HCT116 (cell line): ENCODE measurements around the gene PICALM.

Experiments used
- CTCF ChIP-seq, 3 experiments: fragments of 200-600 bp in 1 of 3; sonication (generic) in 1 of 3; IDR thresholded peaks in 2 of 3; conservative IDR thresholded peaks in 1 of 3; 2 replicates each; pipeline ENCODE4 v1.5.1; 2012 to 2017; ENCODE audit warnings: low read depth in 2 of 3, low read length in 2 of 3, antibody characterized with exemption in 1 of 3, borderline replicate concordance in 1 of 3, control low read depth in 1 of 3, mild to moderate bottlenecking in 1 of 3, mixed read lengths in 1 of 3, mixed run types in 1 of 3, moderate library complexity in 1 of 3; ENCODE audit not compliant: insufficient read depth in 1 of 3
- EZH2phosphoT487 ChIP-seq: fragments of 200-600 bp; IDR thresholded peaks from 2 replicates; pipeline ENCODE4 v1.6.1; 2018; ENCODE audit warnings: antibody characterized with exemption, borderline replicate concordance
- POLR2A ChIP-seq: IDR thresholded peaks from 2 replicates; pipeline ENCODE4 v1.7.0; 2011; ENCODE audit warnings: borderline replicate concordance; ENCODE audit not compliant: insufficient read depth, insufficient read length; ENCODE audit errors: extremely low read depth
- POLR2AphosphoS5 ChIP-seq: IDR thresholded peaks from 2 replicates; pipeline ENCODE4 v1.6.1; 2011; ENCODE audit warnings: mild to moderate bottlenecking, low read depth, low read length, moderate library complexity
- RAD21 ChIP-seq: IDR thresholded peaks from 2 replicates; pipeline ENCODE4 v1.6.1; 2012; ENCODE audit warnings: low read depth, mild to moderate bottlenecking
- REST ChIP-seq: IDR thresholded peaks from 2 replicates; pipeline ENCODE4 v1.6.1; 2012; ENCODE audit warnings: low read depth
- SIN3A ChIP-seq: IDR thresholded peaks from 2 replicates; pipeline ENCODE4 v1.6.1; 2012; ENCODE audit warnings: low read depth
- SRF ChIP-seq: IDR thresholded peaks from 2 replicates; pipeline ENCODE4 v1.6.1; 2012; ENCODE audit warnings: low read depth
- ZNF274 ChIP-seq: fragments of 200-500 bp; sonication (Bioruptor generic); IDR thresholded peaks from 2 replicates; pipeline ENCODE4 v1.6.1; 2014; ENCODE audit warnings: mild to moderate bottlenecking, low read depth, low read length, inconsistent platforms

GRCh38 chr11:86034710-86035109 is 34.2 kb downstream of the PICALM start:
- TF ChIP-seq CTCF (IDR thresholded peaks at IDR 0.05 in 2 of 3, conservative IDR thresholded peaks at IDR 0.05 in 1 of 3; ENCODE audit: borderline replicate concordance in 1 of 3, insufficient read depth in 1 of 3, low read depth in 2 of 3, low read length in 2 of 3) (no peak), POLR2AphosphoS5 (no peak), EZH2phosphoT487 (no peak), RAD21 (no peak), POLR2A (no peak), ZNF274 (no peak), SIN3A (no peak), SRF (no peak), REST (no peak)
